Neural crest cell (in vitro differentiated cells): ENCODE results near the gene PRR20B. TPM values are rescaled to one million over a fixed set of nuclear protein-coding genes. Genes with fewer than 3 reads are reported as not detected.
"Not testable (repeated sequence)": the region's sequence is repeated elsewhere in the genome, so short reads cannot be mapped to it uniquely, and the experiment has no call there.

Source experiments
- DNase-seq: peaks from one replicate; pipeline ENCODE4 v3.0.0; 2021; ENCODE audit warnings: low read depth, mixed read lengths, low spot score
- H3K27ac Mint-ChIP-seq: one replicate; pipeline ENCODE4 v1.8.0; 2021; ENCODE audit warnings: mild to moderate bottlenecking, mixed read lengths; ENCODE audit not compliant: unreplicated experiment
- H3K27me3 Mint-ChIP-seq: 2 replicates; pipeline ENCODE4 v1.8.0; 2021; ENCODE audit warnings: low read depth, mild to moderate bottlenecking, mixed read lengths
- H3K36me3 Mint-ChIP-seq: 2 replicates; pipeline ENCODE4 v1.8.0; 2021; ENCODE audit warnings: low read depth, mild to moderate bottlenecking, mixed read lengths
- H3K4me1 Mint-ChIP-seq: 2 replicates; pipeline ENCODE4 v1.8.0; 2021; ENCODE audit warnings: mixed read lengths
- H3K4me3 Mint-ChIP-seq: one replicate; pipeline ENCODE4 v1.8.0; 2021; ENCODE audit warnings: mild to moderate bottlenecking, mixed read lengths
- H3K9me3 Mint-ChIP-seq: 2 replicates; pipeline ENCODE4 v1.8.0; 2021; ENCODE audit warnings: mixed read lengths
- total RNA-seq: library from RNA; stranded (reverse); gene quantifications from 2 replicates; pipeline ENCODE4 v1.2.1, GENCODE V29; 2021
- TF ChIP-seq, protein P1 (sequence below): fragments of 200-600 bp; sonication (generic); conservative IDR thresholded peaks from 2 replicates; pipeline ENCODE4 v1.5.0; 2021; ENCODE audit warnings: antibody characterized with exemption, mild to moderate bottlenecking

The PRR20B gene
- total RNA-seq, 1 donor from 2014 or later, result not detected

DNA sequence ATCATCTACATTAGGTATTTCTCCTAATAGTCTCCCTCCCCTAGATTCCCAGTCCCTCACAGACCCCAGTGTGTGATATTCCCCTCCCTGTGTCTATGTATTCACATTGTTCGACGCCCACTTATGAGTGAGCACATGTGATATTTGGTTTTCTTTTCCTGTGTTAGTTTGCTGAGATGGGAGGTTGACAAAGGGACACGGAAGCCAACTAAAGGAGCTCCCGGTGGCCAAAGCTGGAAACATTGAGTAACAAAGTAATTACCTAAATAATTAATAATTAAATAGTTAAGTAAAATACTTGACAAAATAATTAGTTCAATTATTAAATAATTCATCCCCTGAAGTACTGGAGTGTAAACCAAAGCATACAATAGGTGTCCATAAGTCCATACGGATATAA is 8.3 kb upstream of the PRR20B start:
- no peak for DNase-seq
- Mint-ChIP-seq H3K9me3 (no peaks in the 10 kb centered on the region), H3K27me3 (no peaks in the 10 kb centered on the region)

DNA sequence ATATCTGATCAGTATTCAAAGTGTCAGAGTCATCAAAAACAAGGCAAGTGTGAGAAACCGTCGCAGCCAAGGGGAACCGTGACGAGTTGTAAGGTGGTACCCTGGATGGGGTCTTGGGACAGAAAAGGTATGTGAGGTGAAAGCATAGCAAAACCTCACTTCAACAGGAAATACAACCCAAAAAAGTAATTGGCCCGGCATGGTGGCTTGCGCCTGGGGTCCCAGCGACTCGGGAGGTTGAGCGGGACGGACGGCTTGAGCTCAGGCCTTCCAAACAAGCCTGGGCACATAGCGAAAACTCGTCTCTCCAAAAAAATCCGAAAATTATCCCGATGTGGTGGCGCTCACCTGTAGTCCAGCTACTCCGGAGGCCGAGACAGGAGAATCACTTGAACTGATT is 7.5 kb upstream of the PRR20B start:
- not testable (repeated sequence) for H3K27me3 Mint-ChIP-seq, H3K27ac Mint-ChIP-seq, H3K4me1 Mint-ChIP-seq

More for the DNA sequence above, 8.3 kb upstream of the PRR20B start:
- H3K27ac Mint-ChIP-seq, result no peak overlapping the region
- TF ChIP-seq, protein P1, sequence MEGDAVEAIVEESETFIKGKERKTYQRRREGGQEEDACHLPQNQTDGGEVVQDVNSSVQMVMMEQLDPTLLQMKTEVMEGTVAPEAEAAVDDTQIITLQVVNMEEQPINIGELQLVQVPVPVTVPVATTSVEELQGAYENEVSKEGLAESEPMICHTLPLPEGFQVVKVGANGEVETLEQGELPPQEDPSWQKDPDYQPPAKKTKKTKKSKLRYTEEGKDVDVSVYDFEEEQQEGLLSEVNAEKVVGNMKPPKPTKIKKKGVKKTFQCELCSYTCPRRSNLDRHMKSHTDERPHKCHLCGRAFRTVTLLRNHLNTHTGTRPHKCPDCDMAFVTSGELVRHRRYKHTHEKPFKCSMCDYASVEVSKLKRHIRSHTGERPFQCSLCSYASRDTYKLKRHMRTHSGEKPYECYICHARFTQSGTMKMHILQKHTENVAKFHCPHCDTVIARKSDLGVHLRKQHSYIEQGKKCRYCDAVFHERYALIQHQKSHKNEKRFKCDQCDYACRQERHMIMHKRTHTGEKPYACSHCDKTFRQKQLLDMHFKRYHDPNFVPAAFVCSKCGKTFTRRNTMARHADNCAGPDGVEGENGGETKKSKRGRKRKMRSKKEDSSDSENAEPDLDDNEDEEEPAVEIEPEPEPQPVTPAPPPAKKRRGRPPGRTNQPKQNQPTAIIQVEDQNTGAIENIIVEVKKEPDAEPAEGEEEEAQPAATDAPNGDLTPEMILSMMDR, result no peak
- no peak overlapping the region for H3K4me3 Mint-ChIP-seq
- H3K36me3 Mint-ChIP-seq, result no peaks in the 10 kb centered on the region
- H3K4me1 Mint-ChIP-seq, result no peaks in the 10 kb centered on the region

DNA sequence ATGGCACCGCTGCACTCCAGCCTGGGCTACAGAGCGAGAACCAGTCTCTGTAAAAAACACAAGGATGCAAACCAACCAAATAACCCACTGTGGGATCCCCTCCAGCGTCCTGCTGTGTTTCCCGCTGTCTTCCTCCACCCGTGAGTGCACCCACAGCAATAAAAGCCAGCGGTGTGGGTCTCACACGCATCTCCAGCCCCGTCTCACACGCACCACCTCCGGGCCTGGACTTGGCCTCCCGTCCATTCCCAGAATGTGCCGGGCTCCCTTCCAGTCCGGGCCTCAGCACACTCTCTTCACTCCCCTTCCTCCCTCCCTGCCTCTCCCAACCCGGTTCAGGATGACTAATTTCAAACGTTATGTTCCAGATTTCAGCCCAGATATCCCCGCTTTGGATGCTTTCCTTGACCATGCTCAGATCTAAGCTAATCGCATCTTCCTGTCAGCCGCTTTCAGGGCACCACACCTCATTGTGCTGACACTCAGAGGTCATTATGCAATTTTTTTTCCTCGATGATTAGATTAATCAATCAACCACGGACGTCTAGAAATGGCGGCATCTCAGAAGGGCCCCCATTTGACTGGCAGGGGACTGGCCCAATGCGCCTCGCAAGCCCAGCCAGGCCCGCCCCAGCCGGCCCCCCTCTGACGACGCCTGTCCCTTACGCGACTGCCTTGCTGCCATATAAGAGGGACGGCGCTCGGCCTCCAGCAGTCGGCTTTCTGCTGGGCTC is 6.9 kb upstream of the PRR20B start, which contains the start of gene PRR20A:
TSS of gene PRR20A (plus strand) at position 684 of the 734 bp plus-strand sequence. CDS start 387 bp downstream, outside the sequence.
- not testable (repeated sequence) for H3K27ac Mint-ChIP-seq, H3K4me3 Mint-ChIP-seq, H3K27me3 Mint-ChIP-seq, H3K4me1 Mint-ChIP-seq, H3K9me3 Mint-ChIP-seq, DNase-seq, H3K36me3 Mint-ChIP-seq

More for the DNA sequence above, 7.5 kb upstream of the PRR20B start:
- H3K36me3 Mint-ChIP-seq, H3K4me3 Mint-ChIP-seq, DNase-seq, H3K9me3 Mint-ChIP-seq: not testable (repeated sequence)

DNA sequence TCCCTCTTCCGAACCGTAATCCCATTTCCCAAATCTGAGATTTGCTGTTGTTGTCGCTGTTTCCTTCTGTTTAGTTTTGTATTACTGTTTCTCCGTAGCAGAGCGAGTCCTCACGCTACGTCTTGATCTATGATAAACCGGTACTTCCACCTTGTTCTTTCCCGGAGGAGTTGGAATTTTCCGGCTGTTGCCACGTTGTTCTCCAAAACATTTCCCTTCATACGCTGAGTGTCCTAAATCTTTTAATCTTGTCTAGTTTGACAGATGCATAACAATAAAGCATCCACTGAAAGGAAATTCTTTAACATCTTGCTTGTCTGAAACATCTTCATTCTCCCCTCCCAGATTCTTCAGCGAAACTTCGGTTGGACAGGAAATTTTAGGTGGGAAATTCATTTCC is 818 bp downstream of the PRR20B start:
- not testable (repeated sequence) for DNase-seq, H3K9me3 Mint-ChIP-seq, H3K4me3 Mint-ChIP-seq, H3K4me1 Mint-ChIP-seq, H3K36me3 Mint-ChIP-seq, H3K27ac Mint-ChIP-seq, H3K27me3 Mint-ChIP-seq

DNA sequence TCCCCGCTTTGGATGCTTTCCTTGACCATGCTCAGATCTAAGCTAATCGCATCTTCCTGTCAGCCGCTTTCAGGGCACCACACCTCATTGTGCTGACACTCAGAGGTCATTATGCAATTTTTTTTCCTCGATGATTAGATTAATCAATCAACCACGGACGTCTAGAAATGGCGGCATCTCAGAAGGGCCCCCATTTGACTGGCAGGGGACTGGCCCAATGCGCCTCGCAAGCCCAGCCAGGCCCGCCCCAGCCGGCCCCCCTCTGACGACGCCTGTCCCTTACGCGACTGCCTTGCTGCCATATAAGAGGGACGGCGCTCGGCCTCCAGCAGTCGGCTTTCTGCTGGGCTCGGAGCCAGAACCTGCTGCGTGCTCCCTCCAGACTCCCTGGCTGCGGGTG is 6.5 kb downstream of the PRR20B start, which contains the start of gene PRR20C:
TSS of gene PRR20C (plus strand) at position 301 of the 400 bp plus-strand sequence. CDS start 387 bp downstream, outside the sequence.
- not testable (repeated sequence) for H3K4me3 Mint-ChIP-seq, H3K27ac Mint-ChIP-seq, H3K9me3 Mint-ChIP-seq, H3K36me3 Mint-ChIP-seq, H3K27me3 Mint-ChIP-seq, DNase-seq, H3K4me1 Mint-ChIP-seq

DNA sequence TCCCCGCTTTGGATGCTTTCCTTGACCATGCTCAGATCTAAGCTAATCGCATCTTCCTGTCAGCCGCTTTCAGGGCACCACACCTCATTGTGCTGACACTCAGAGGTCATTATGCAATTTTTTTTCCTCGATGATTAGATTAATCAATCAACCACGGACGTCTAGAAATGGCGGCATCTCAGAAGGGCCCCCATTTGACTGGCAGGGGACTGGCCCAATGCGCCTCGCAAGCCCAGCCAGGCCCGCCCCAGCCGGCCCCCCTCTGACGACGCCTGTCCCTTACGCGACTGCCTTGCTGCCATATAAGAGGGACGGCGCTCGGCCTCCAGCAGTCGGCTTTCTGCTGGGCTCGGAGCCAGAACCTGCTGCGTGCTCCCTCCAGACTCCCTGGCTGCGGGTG is 13.0 kb downstream of the PRR20B start, which contains the start of gene PRR20D:
TSS of gene PRR20D (plus strand) at position 301 of the 400 bp plus-strand sequence. CDS start 387 bp downstream, outside the sequence.
- not testable (repeated sequence) for H3K4me3 Mint-ChIP-seq, H3K4me1 Mint-ChIP-seq, H3K27me3 Mint-ChIP-seq, H3K36me3 Mint-ChIP-seq, H3K27ac Mint-ChIP-seq, H3K9me3 Mint-ChIP-seq, DNase-seq

DNA sequence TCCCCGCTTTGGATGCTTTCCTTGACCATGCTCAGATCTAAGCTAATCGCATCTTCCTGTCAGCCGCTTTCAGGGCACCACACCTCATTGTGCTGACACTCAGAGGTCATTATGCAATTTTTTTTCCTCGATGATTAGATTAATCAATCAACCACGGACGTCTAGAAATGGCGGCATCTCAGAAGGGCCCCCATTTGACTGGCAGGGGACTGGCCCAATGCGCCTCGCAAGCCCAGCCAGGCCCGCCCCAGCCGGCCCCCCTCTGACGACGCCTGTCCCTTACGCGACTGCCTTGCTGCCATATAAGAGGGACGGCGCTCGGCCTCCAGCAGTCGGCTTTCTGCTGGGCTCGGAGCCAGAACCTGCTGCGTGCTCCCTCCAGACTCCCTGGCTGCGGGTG is 19.6 kb downstream of the PRR20B start, which contains the start of gene PRR20E:
TSS of gene PRR20E (plus strand) at position 301 of the 400 bp plus-strand sequence. CDS start 387 bp downstream, outside the sequence.
- not testable (repeated sequence) for DNase-seq, H3K36me3 Mint-ChIP-seq, H3K27ac Mint-ChIP-seq, H3K9me3 Mint-ChIP-seq, H3K4me1 Mint-ChIP-seq, H3K27me3 Mint-ChIP-seq, H3K4me3 Mint-ChIP-seq

DNA sequence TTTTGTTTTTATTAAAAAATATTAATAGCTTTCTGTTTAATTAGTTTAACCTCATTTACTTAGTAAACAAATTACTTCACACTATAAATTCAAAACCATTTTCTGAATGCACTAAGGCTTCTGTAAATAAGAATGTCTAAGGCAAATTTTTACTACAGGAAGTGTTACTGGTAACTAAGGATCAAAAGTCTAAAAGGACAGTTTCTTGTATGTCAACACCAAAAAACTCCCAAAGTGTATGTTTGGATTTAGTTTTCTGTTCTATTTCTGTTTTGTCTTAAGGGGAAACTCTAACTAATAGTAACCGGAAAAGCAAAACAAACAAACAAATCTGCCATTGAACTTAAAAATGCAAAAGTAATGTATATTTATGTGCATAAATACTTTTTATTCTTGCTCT is 44.4 kb downstream of the PRR20B start:
- H3K36me3 Mint-ChIP-seq, result no peaks in the 10 kb centered on the region
- no peak overlapping the region for H3K27ac Mint-ChIP-seq
- no peak overlapping the region for H3K4me3 Mint-ChIP-seq
- TF ChIP-seq, protein P1, result no peak
- DNase-seq, result no peak
- H3K27me3 Mint-ChIP-seq, result no peaks in the 10 kb centered on the region
- H3K9me3 Mint-ChIP-seq, result no peaks in the 10 kb centered on the region
- H3K4me1 Mint-ChIP-seq, result no peaks in the 10 kb centered on the region

Other genes with a start within 250 kb of the PRR20B start
- not detected in 2 replicates for gene PRR20A, start 6.6 kb upstream of the PRR20B start, total RNA-seq
- not detected in 2 replicates for gene PRR20C, start 6.6 kb downstream of the PRR20B start, total RNA-seq
- gene PRR20D, start 13.1 kb downstream of the PRR20B start, total RNA-seq, result not detected in 2 replicates
- not detected in 2 replicates for gene PRR20E, start 19.7 kb downstream of the PRR20B start, total RNA-seq